Measurements from ENCODE around the gene RASSF8. TPM values are rescaled to one million over a fixed set of nuclear protein-coding genes. Genes with fewer than 3 reads are reported as not detected.
A peak's percentile ranks its signal among the peaks of the same experiment; 100 is the strongest.

Gene RASSF8
- polyA plus RNA-seq, 1 donor (not counting 4 experiments of a cell fraction or from before 2014, with no cell fraction given): 10.5 TPM

DNA sequence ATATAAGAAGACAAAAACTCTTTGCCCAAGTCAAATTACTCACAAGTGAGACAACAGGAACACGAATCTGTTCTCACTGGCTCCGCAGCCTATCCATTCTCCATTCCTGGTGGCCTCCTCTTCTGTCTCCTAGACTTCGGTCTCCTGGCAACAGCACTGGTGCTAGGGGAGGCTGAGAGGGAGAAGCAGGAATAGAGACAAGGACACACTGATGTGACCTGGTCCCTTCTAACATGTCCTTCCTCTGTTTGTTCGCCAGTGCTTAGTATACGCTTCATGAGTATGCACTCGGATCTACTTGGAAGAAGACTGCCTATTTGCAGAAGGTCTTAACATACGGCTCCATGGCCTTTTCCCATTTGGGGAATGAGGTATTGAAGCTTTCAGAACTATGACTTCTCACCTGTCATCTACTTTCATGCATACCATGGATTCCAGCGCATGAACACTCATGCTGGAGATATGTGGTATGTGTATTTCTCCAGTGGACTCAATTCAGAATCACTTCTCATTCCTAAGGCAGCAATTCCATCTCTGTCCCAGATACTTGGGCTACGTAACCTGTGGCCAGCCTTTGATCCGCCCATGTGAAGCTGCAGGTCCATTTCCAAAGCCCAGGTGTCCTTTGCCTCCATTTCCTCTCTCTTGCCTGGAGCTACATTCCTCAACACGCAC, 132.5 kb downstream of the RASSF8 start:
- FAIRE-seq: peak; percentile 97
- Histone ChIP-seq H3K9ac (ENCODE audit: control insufficient read depth, extremely low read depth, insufficient read depth, low read length) (no peak overlapping the region), H3K36me3 (ENCODE audit: control insufficient read depth in 2 of 2, extremely low read depth in 1 of 2, insufficient read depth in 2 of 2, low read length in 2 of 2) (no peaks in the 10 kb centered on the region), H2AFZ (ENCODE audit: control insufficient read depth, low read length) (no peak overlapping the region), H3K27me3 (ENCODE audit: control insufficient read depth, extremely low read depth, insufficient read depth, low read length) (no peaks in the 10 kb centered on the region), H3K27ac (ENCODE audit: control insufficient read depth, insufficient read depth, low read length) (no peak overlapping the region), H3K4me2 (ENCODE audit: control insufficient read depth, extremely low read depth, insufficient read depth, low read depth, low read length) (peak overlapping the region; percentile 17), H3K4me1 (ENCODE audit: control insufficient read depth, extremely low read depth, insufficient read depth, low read length) (peaks cover 12% of the 10 kb centered on the region), H3K79me2 (ENCODE audit: control insufficient read depth, insufficient read depth, low read length) (no peaks in the 10 kb centered on the region), H3K4me3 (ENCODE audit: control insufficient read depth in 2 of 3, extremely low read depth in 1 of 3, insufficient read depth in 2 of 3, low read depth in 1 of 3, low read length in 3 of 3) (no peak overlapping the region), H3K9me1 (ENCODE audit: control insufficient read depth, extremely low read depth, insufficient read depth, low read length) (peaks cover 3% of the 10 kb centered on the region), H4K20me1 (ENCODE audit: control insufficient read depth, extremely low read depth, insufficient read depth, low read length) (no peaks in the 10 kb centered on the region), H3K9me3 (ENCODE audit: control insufficient read depth, low read depth, low read length) (no peaks in the 10 kb centered on the region)
- no peak for TF ChIP-seq EZH2 (IDR thresholded peaks at IDR 0.05; ENCODE audit: low read length)
- TF ChIP-seq, protein P1, sequence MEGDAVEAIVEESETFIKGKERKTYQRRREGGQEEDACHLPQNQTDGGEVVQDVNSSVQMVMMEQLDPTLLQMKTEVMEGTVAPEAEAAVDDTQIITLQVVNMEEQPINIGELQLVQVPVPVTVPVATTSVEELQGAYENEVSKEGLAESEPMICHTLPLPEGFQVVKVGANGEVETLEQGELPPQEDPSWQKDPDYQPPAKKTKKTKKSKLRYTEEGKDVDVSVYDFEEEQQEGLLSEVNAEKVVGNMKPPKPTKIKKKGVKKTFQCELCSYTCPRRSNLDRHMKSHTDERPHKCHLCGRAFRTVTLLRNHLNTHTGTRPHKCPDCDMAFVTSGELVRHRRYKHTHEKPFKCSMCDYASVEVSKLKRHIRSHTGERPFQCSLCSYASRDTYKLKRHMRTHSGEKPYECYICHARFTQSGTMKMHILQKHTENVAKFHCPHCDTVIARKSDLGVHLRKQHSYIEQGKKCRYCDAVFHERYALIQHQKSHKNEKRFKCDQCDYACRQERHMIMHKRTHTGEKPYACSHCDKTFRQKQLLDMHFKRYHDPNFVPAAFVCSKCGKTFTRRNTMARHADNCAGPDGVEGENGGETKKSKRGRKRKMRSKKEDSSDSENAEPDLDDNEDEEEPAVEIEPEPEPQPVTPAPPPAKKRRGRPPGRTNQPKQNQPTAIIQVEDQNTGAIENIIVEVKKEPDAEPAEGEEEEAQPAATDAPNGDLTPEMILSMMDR (optimal IDR thresholded peaks at IDR 0.05 in 1 of 3, IDR thresholded peaks at IDR 0.05 in 1 of 3, conservative IDR thresholded peaks at IDR 0.05 in 1 of 3; ENCODE audit: extremely low read depth in 1 of 3, insufficient read depth in 2 of 3, low read length in 3 of 3): no peak
- dilution Hi-C loops (cut with MboI; ENCODE audit: extremely low pct_ligation_motif_present, low sequenced_read_pairs): no loop called here
- peak; percentile 84 for DNase-seq (ENCODE audit: low read depth, low spot score)

DNA sequence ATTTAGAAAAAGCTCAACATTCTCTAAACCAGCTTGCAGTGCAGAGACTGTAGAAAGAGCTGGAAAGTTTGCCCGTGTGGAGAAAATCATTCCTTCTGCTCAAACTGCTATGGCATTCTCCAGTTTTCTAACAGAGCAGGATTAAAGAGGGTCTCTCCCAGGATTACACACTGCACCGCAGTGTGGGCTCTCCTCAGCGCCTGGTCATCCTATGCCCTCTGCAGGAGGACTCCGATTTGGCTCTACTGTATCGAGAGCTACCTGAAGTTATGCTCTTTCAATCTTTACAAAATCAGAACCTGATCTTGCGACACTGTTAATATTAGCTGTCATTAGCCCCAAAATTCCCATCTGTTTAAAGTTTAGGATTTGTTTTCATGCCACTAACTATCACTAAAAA, 133.3 kb downstream of the RASSF8 start:
- H3K27me3 ChIP-seq (ENCODE audit: control insufficient read depth, extremely low read depth, insufficient read depth, low read length): no peaks in the 10 kb centered on the region
- dilution Hi-C loops (cut with MboI; ENCODE audit: extremely low pct_ligation_motif_present, low sequenced_read_pairs): no loop called here
- H4K20me1 ChIP-seq (ENCODE audit: control insufficient read depth, extremely low read depth, insufficient read depth, low read length): no peaks in the 10 kb centered on the region
- H2AFZ ChIP-seq (ENCODE audit: control insufficient read depth, low read length): no peak overlapping the region
- H3K4me3 ChIP-seq (ENCODE audit: control insufficient read depth in 2 of 3, extremely low read depth in 1 of 3, insufficient read depth in 2 of 3, low read depth in 1 of 3, low read length in 3 of 3): no peak overlapping the region
- no peaks in the 10 kb centered on the region for H3K9me3 ChIP-seq (ENCODE audit: control insufficient read depth, low read depth, low read length)
- H3K9ac ChIP-seq (ENCODE audit: control insufficient read depth, extremely low read depth, insufficient read depth, low read length): no peak overlapping the region
- DNase-seq (ENCODE audit: low read depth, low spot score) (no peak), FAIRE-seq (peak; percentile 59)
- no peak overlapping the region for H3K27ac ChIP-seq (ENCODE audit: control insufficient read depth, insufficient read depth, low read length)
- no peaks in the 10 kb centered on the region for H3K36me3 ChIP-seq (ENCODE audit: control insufficient read depth in 2 of 2, extremely low read depth in 1 of 2, insufficient read depth in 2 of 2, low read length in 2 of 2)
- TF ChIP-seq EZH2 (IDR thresholded peaks at IDR 0.05; ENCODE audit: low read length): no peak
- TF ChIP-seq, protein P1 (optimal IDR thresholded peaks at IDR 0.05 in 1 of 3, IDR thresholded peaks at IDR 0.05 in 1 of 3, conservative IDR thresholded peaks at IDR 0.05 in 1 of 3; ENCODE audit: extremely low read depth in 1 of 3, insufficient read depth in 2 of 3, low read length in 3 of 3): peak in 1 of 3 experiments; percentile 20
- H3K4me1 ChIP-seq (ENCODE audit: control insufficient read depth, extremely low read depth, insufficient read depth, low read length): peaks cover 12% of the 10 kb centered on the region
- peaks cover 3% of the 10 kb centered on the region for H3K9me1 ChIP-seq (ENCODE audit: control insufficient read depth, extremely low read depth, insufficient read depth, low read length)
- H3K4me2 ChIP-seq (ENCODE audit: control insufficient read depth, extremely low read depth, insufficient read depth, low read depth, low read length): no peak overlapping the region
- no peaks in the 10 kb centered on the region for H3K79me2 ChIP-seq (ENCODE audit: control insufficient read depth, insufficient read depth, low read length)

All from keratinocyte (primary cell).